PFSK-1 (cell line): ENCODE results near the gene SVOPL.

Experiments
- FOXP2 ChIP-seq: optimal IDR thresholded peaks from 2 replicates; pipeline ENCODE3; 2011; ENCODE audit warnings: borderline replicate concordance, control low read depth, inconsistent platforms; ENCODE audit not compliant: insufficient read depth; ENCODE audit errors: extremely low read length, extremely low read depth
- POLR2AphosphoS5 ChIP-seq: IDR thresholded peaks from 2 replicates; pipeline ENCODE4 v1.6.1; 2012; ENCODE audit warnings: low read depth, mild to moderate bottlenecking, control low read depth, low read length, moderate library complexity
- SIN3A ChIP-seq: IDR thresholded peaks from 2 replicates; pipeline ENCODE4 v1.6.1; 2012; ENCODE audit warnings: mild to moderate bottlenecking, low read length, moderate library complexity, borderline replicate concordance; ENCODE audit not compliant: insufficient read depth
- TAF1 ChIP-seq: IDR thresholded peaks from 2 replicates; pipeline ENCODE4 v1.6.1; 2012; ENCODE audit warnings: low read length, control low read depth, borderline replicate concordance; ENCODE audit not compliant: insufficient read depth
- TF ChIP-seq, protein P1 (sequence below), 2 experiments: IDR thresholded peaks; 2 replicates each; pipeline versions ENCODE4 v1.6.1 to v1.8.0; 2011 to 2012; ENCODE audit warnings: low read depth in 2 of 2, low read length in 2 of 2, control low read depth in 1 of 2, inconsistent platforms in 1 of 2, mild to moderate bottlenecking in 1 of 2, moderate library complexity in 1 of 2; ENCODE audit not compliant: insufficient read depth in 1 of 2

Gene SVOPL

DNA sequence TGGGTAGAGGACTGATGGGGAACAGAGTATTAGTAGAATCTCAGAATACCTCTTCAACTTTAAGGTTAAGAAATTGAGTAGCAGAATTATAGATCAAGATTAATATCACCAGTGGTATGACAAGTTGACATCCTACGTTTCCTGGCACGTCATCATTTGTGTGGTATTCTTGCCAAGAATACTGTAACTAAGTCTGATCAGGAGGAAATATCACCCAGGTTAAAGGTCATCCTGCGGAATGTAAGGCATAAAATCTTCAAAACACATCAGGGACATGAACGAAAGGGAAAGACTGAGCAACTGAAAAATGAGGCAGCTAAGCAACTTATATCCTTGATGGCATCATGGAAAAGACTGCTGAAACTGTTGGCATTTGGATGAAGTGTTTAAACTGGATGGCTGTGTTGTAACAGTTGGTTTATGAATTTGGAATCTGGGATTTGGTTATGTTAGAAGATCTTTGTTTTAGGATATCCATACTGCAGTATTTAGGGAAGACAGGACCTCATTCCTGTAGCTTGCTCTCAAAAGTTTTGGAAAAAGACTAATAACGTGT is 155.0 kb downstream of the SVOPL start:
- TF ChIP-seq POLR2AphosphoS5 (no peak), FOXP2 (no peak), TAF1 (no peak), SIN3A (no peak)
- TF ChIP-seq, protein P1, sequence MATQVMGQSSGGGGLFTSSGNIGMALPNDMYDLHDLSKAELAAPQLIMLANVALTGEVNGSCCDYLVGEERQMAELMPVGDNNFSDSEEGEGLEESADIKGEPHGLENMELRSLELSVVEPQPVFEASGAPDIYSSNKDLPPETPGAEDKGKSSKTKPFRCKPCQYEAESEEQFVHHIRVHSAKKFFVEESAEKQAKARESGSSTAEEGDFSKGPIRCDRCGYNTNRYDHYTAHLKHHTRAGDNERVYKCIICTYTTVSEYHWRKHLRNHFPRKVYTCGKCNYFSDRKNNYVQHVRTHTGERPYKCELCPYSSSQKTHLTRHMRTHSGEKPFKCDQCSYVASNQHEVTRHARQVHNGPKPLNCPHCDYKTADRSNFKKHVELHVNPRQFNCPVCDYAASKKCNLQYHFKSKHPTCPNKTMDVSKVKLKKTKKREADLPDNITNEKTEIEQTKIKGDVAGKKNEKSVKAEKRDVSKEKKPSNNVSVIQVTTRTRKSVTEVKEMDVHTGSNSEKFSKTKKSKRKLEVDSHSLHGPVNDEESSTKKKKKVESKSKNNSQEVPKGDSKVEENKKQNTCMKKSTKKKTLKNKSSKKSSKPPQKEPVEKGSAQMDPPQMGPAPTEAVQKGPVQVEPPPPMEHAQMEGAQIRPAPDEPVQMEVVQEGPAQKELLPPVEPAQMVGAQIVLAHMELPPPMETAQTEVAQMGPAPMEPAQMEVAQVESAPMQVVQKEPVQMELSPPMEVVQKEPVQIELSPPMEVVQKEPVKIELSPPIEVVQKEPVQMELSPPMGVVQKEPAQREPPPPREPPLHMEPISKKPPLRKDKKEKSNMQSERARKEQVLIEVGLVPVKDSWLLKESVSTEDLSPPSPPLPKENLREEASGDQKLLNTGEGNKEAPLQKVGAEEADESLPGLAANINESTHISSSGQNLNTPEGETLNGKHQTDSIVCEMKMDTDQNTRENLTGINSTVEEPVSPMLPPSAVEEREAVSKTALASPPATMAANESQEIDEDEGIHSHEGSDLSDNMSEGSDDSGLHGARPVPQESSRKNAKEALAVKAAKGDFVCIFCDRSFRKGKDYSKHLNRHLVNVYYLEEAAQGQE (IDR thresholded peaks at IDR 0.05; ENCODE audit: insufficient read depth in 1 of 2, low read depth in 2 of 2, low read length in 2 of 2): no peak

DNA sequence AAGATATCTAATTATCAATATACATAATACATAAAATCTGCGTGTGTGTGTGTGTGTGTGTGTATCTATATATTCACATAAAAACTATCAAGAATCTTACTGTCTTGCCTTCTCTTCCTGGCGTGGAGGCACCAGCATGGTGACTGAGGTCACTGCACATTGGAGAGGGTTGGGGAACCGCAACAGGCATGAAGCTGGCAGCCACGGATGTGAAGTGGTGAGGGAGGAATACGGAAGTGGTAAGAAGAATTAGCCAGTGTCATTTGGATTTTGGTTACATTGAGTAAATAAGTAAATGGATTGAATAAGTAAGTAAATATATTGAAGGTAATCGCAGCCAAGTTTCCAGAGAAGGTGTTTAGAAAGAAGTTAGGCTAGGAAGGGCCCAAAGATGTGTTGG is 156.0 kb downstream of the SVOPL start:
- TF ChIP-seq, protein P1 (IDR thresholded peaks at IDR 0.05; ENCODE audit: insufficient read depth in 1 of 2, low read depth in 2 of 2, low read length in 2 of 2): no peak
- no peak for TF ChIP-seq FOXP2
- no peak for TF ChIP-seq POLR2AphosphoS5
- TF ChIP-seq SIN3A: no peak
- TF ChIP-seq TAF1: no peak
